Endodermal cell (in vitro differentiated cells): ENCODE data around the gene RGPD5. TPM values are rescaled to one million over a fixed set of nuclear protein-coding genes. Genes with fewer than 3 reads are reported as not detected.
"Not testable (repeated sequence)": the region's sequence is repeated elsewhere in the genome, so short reads cannot be mapped to it uniquely, and the experiment has no call there.

Source experiments
- DNase-seq: peaks from one replicate; pipeline ENCODE4 v3.0.0-alpha.2; 2017
- H3K27ac ChIP-seq: 2 replicates; pipeline ENCODE4 v1.5.1; 2013; ENCODE audit warnings: mild to moderate bottlenecking, low read depth, low read length, moderate library complexity
- H3K27me3 ChIP-seq: 2 replicates; pipeline ENCODE4 v1.6.1; 2013; ENCODE audit warnings: mild to moderate bottlenecking, low read length, moderate library complexity; ENCODE audit not compliant: insufficient read depth, control insufficient read depth, poor library complexity, severe bottlenecking
- H3K36me3 ChIP-seq: 2 replicates; pipeline ENCODE4 v1.7.0; 2013; ENCODE audit warnings: mild to moderate bottlenecking, low read length, moderate library complexity; ENCODE audit not compliant: control insufficient read depth, insufficient read depth
- H3K4me1 ChIP-seq: one replicate; pipeline ENCODE4 v1.7.0; 2013; ENCODE audit warnings: low read length; ENCODE audit not compliant: control insufficient read depth, insufficient read depth
- H3K4me3 ChIP-seq: 2 replicates; pipeline ENCODE4 v1.5.1; 2013; ENCODE audit warnings: mild to moderate bottlenecking, low read length, moderate library complexity
- H3K9ac ChIP-seq: 2 replicates; pipeline ENCODE4 v1.6.1; 2013; ENCODE audit warnings: mild to moderate bottlenecking, low read length, moderate library complexity; ENCODE audit not compliant: poor library complexity, severe bottlenecking; ENCODE audit errors: extremely low read depth
- H3K9me3 ChIP-seq: 2 replicates; pipeline ENCODE4 v1.6.1; 2013; ENCODE audit warnings: mild to moderate bottlenecking, low read length, moderate library complexity; ENCODE audit not compliant: control insufficient read depth
- H3K27ac Mint-ChIP-seq: 2 replicates; pipeline ENCODE4 v1.8.0; 2020; ENCODE audit warnings: mixed read lengths
- H3K27me3 Mint-ChIP-seq: 2 replicates; pipeline ENCODE4 v1.8.0; 2021; ENCODE audit warnings: mild to moderate bottlenecking, mixed read lengths; ENCODE audit not compliant: insufficient read depth
- H3K36me3 Mint-ChIP-seq: 2 replicates; pipeline ENCODE4 v1.8.0; 2020; ENCODE audit warnings: low read depth, mixed read lengths
- H3K4me1 Mint-ChIP-seq: 2 replicates; pipeline ENCODE4 v1.8.0; 2020; ENCODE audit warnings: mixed read lengths
- H3K4me3 Mint-ChIP-seq: 2 replicates; pipeline ENCODE4 v1.8.0; 2020; ENCODE audit warnings: mild to moderate bottlenecking, moderate library complexity, mixed read lengths
- H3K9me3 Mint-ChIP-seq: 2 replicates; pipeline ENCODE4 v1.8.0; 2020; ENCODE audit warnings: mild to moderate bottlenecking, mixed read lengths
- WGBS, 2 experiments: methylation state at CpG; one replicate each; pipeline versions ENCODE4 v1.1.5 to v1.1.7; 2013; ENCODE audit warnings: missing lambda C conversion rate in 2 of 2, mixed read lengths in 1 of 2; ENCODE audit not compliant: insufficient coverage in 1 of 2, insufficient read length in 1 of 2; 5-methylcytosine and 5-hydroxymethylcytosine counted together
- total RNA-seq, 2 donors: library from RNA; stranded (reverse); fragmentation: NEBNext Ultra II Directional in 1 of 2; extraction: Animal tissue kit (Norgen Biotek cat#: 25700) in 1 of 2; gene quantifications; 2 replicates in 1 of 2; 3 replicates in 1 of 2; pipeline ENCODE4 v1.2.1, GENCODE V29; 2021

Gene RGPD5
- total RNA-seq, 2 donors from 2014 or later: 128 to 161 TPM

- not testable (repeated sequence) for H3K27ac ChIP-seq, H3K27me3 ChIP-seq, H3K9ac ChIP-seq, H3K9me3 ChIP-seq, H3K4me3 Mint-ChIP-seq, H3K36me3 Mint-ChIP-seq, H3K4me3 ChIP-seq, H3K4me1 Mint-ChIP-seq, H3K27me3 Mint-ChIP-seq, H3K9me3 Mint-ChIP-seq, H3K36me3 ChIP-seq, H3K4me1 ChIP-seq, H3K27ac Mint-ChIP-seq, DNase-seq
- no CpG with 5 or more reads among the region's 12 CpGs for WGBS, 2 experiments
Measured at GRCh38 chr2:109791530-109792279, 2.4 kb upstream of the RGPD5 start.

GRCh38 chr2:109792659-109793058, 1.4 kb upstream of the RGPD5 start:
- H3K4me1 Mint-ChIP-seq, DNase-seq, H3K27me3 Mint-ChIP-seq, H3K36me3 Mint-ChIP-seq, H3K9me3 ChIP-seq, H3K27ac ChIP-seq, H3K4me1 ChIP-seq, H3K9me3 Mint-ChIP-seq, H3K27ac Mint-ChIP-seq, H3K9ac ChIP-seq, H3K4me3 ChIP-seq, H3K36me3 ChIP-seq, H3K4me3 Mint-ChIP-seq, H3K27me3 ChIP-seq: not testable (repeated sequence)
- no CpG with 5 or more reads among the region's 1 CpG for WGBS, 2 experiments

- H3K27me3 ChIP-seq, H3K4me3 Mint-ChIP-seq, DNase-seq, H3K27ac Mint-ChIP-seq, H3K36me3 ChIP-seq, H3K27me3 Mint-ChIP-seq, H3K4me1 Mint-ChIP-seq, H3K36me3 Mint-ChIP-seq, H3K27ac ChIP-seq, H3K4me3 ChIP-seq, H3K9me3 ChIP-seq, H3K9me3 Mint-ChIP-seq, H3K9ac ChIP-seq, H3K4me1 ChIP-seq: not testable (repeated sequence)
- WGBS, 2 experiments: no CpG with 5 or more reads among the region's 8 CpGs
Measured at GRCh38 chr2:109871129-109871751, 77.1 kb downstream of the RGPD5 start.

- not testable (repeated sequence) for H3K9ac ChIP-seq, H3K36me3 Mint-ChIP-seq, H3K4me3 ChIP-seq, H3K4me3 Mint-ChIP-seq, H3K36me3 ChIP-seq, H3K9me3 Mint-ChIP-seq, DNase-seq, H3K27me3 Mint-ChIP-seq, H3K4me1 ChIP-seq, H3K9me3 ChIP-seq, H3K27ac ChIP-seq, H3K27ac Mint-ChIP-seq, H3K4me1 Mint-ChIP-seq, H3K27me3 ChIP-seq
- WGBS, 2 experiments: no CpG with 5 or more reads among the region's 3 CpGs
Measured at GRCh38 chr2:109876625-109877024, 82.5 kb downstream of the RGPD5 start.

GRCh38 chr2:109882112-109882511, 88.0 kb downstream of the RGPD5 start:
- not testable (repeated sequence) for H3K27me3 ChIP-seq, H3K4me3 Mint-ChIP-seq, H3K9me3 ChIP-seq, H3K4me1 Mint-ChIP-seq, H3K36me3 ChIP-seq, H3K27ac Mint-ChIP-seq, H3K4me1 ChIP-seq, H3K27ac ChIP-seq, H3K4me3 ChIP-seq, H3K36me3 Mint-ChIP-seq, H3K9ac ChIP-seq, H3K27me3 Mint-ChIP-seq, DNase-seq, H3K9me3 Mint-ChIP-seq
- no CpG with 5 or more reads among the region's 1 CpG for WGBS, 2 experiments

GRCh38 chr2:109888414-109888813, 94.3 kb downstream of the RGPD5 start:
- not testable (repeated sequence) for H3K27ac ChIP-seq, H3K9me3 Mint-ChIP-seq, H3K9me3 ChIP-seq, H3K27me3 ChIP-seq, H3K36me3 ChIP-seq, H3K27ac Mint-ChIP-seq, H3K27me3 Mint-ChIP-seq, H3K4me1 Mint-ChIP-seq, H3K9ac ChIP-seq, H3K4me3 Mint-ChIP-seq, H3K36me3 Mint-ChIP-seq, H3K4me1 ChIP-seq, DNase-seq, H3K4me3 ChIP-seq
- WGBS, 2 experiments: no CpG with 5 or more reads among the region's 4 CpGs

GRCh38 chr2:109889909-109890308, 95.8 kb downstream of the RGPD5 start:
- DNase-seq, H3K9me3 ChIP-seq, H3K27ac ChIP-seq, H3K9ac ChIP-seq, H3K36me3 ChIP-seq, H3K36me3 Mint-ChIP-seq, H3K9me3 Mint-ChIP-seq, H3K27me3 ChIP-seq, H3K4me1 ChIP-seq, H3K27me3 Mint-ChIP-seq, H3K27ac Mint-ChIP-seq, H3K4me1 Mint-ChIP-seq, H3K4me3 ChIP-seq, H3K4me3 Mint-ChIP-seq: not testable (repeated sequence)
- WGBS, 2 experiments: no CpG with 5 or more reads among the region's 4 CpGs
